HepG2 (cell line): ENCODE measurements around the gene ACP7.

ENCODE experiments used
- ARID2 ChIP-seq: sonication (generic); formaldehyde crosslinking; IDR thresholded peaks from 2 replicates; pipeline ENCODE4 v1.8.1; 2022; ENCODE audit warnings: mild to moderate bottlenecking, missing genetic modification reagents, borderline replicate concordance
- DPF2 ChIP-seq: sonication (generic); formaldehyde crosslinking; IDR thresholded peaks from 2 replicates; pipeline ENCODE4 v1.4.0; 2020; ENCODE audit warnings: mild to moderate bottlenecking, low read depth, missing genetic modification reagents, borderline replicate concordance
- KDM5A ChIP-seq: fragments of 200-600 bp; sonication (generic); IDR thresholded peaks from 2 replicates; pipeline ENCODE4 v1.7.0; 2018; ENCODE audit warnings: antibody characterized with exemption, mild to moderate bottlenecking, low read length, borderline replicate concordance
- NFE2L1 ChIP-seq: sonication (generic); formaldehyde crosslinking; IDR thresholded peaks from 2 replicates; pipeline ENCODE4 v1.4.0; 2020; ENCODE audit warnings: missing genetic modification reagents, mild to moderate bottlenecking, borderline replicate concordance
- NFIB ChIP-seq: sonication (generic); formaldehyde crosslinking; IDR thresholded peaks from 2 replicates; pipeline ENCODE4 v1.9.0; 2021; ENCODE audit warnings: missing genetic modification reagents, mild to moderate bottlenecking, borderline replicate concordance
- PRDM4 ChIP-seq: sonication (generic); formaldehyde crosslinking; IDR thresholded peaks from 2 replicates; pipeline ENCODE4 v1.9.0; 2021; ENCODE audit warnings: missing genetic modification reagents, borderline replicate concordance
- UBTF ChIP-seq: sonication (generic); formaldehyde crosslinking; IDR thresholded peaks from 2 replicates; pipeline ENCODE4 v1.4.0; 2020; ENCODE audit warnings: mild to moderate bottlenecking, missing genetic modification reagents
- ZBTB10 ChIP-seq: sonication (generic); formaldehyde crosslinking; IDR thresholded peaks from 2 replicates; pipeline ENCODE4 v1.4.0; 2020; ENCODE audit warnings: missing genetic modification reagents, borderline replicate concordance
- ZNF446 ChIP-seq: sonication (generic); formaldehyde crosslinking; IDR thresholded peaks from 2 replicates; pipeline ENCODE4 v1.5.0; 2020; ENCODE audit warnings: mild to moderate bottlenecking, missing genetic modification reagents
- ZSCAN21 ChIP-seq: sonication (generic); formaldehyde crosslinking; IDR thresholded peaks from 2 replicates; pipeline ENCODE4 v1.8.0; 2022; ENCODE audit warnings: mild to moderate bottlenecking, missing genetic modification reagents, moderate library complexity, borderline replicate concordance
- TF ChIP-seq, protein P1 (sequence below): sonication (generic); formaldehyde crosslinking; conservative IDR thresholded peaks from 2 replicates; pipeline ENCODE4 v1.4.0; 2020; ENCODE audit warnings: missing genetic modification reagents
- TF ChIP-seq, protein P2 (sequence below): sonication (generic); formaldehyde crosslinking; IDR thresholded peaks from 2 replicates; pipeline ENCODE4 v1.5.0; 2020; ENCODE audit warnings: mild to moderate bottlenecking, missing genetic modification reagents, moderate library complexity
- TF ChIP-seq, protein P3 (sequence below): sonication (generic); formaldehyde crosslinking; IDR thresholded peaks from 2 replicates; pipeline ENCODE4 v1.4.0; 2020; ENCODE audit warnings: missing genetic modification reagents, low read depth, mild to moderate bottlenecking, borderline replicate concordance

- TF ChIP-seq NFIB (CRISPR knock-in tag): no peak
- TF ChIP-seq, protein P1, sequence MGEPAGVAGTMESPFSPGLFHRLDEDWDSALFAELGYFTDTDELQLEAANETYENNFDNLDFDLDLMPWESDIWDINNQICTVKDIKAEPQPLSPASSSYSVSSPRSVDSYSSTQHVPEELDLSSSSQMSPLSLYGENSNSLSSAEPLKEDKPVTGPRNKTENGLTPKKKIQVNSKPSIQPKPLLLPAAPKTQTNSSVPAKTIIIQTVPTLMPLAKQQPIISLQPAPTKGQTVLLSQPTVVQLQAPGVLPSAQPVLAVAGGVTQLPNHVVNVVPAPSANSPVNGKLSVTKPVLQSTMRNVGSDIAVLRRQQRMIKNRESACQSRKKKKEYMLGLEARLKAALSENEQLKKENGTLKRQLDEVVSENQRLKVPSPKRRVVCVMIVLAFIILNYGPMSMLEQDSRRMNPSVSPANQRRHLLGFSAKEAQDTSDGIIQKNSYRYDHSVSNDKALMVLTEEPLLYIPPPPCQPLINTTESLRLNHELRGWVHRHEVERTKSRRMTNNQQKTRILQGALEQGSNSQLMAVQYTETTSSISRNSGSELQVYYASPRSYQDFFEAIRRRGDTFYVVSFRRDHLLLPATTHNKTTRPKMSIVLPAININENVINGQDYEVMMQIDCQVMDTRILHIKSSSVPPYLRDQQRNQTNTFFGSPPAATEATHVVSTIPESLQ (CRISPR knock-in tag): no peak
- TF ChIP-seq, protein P2, sequence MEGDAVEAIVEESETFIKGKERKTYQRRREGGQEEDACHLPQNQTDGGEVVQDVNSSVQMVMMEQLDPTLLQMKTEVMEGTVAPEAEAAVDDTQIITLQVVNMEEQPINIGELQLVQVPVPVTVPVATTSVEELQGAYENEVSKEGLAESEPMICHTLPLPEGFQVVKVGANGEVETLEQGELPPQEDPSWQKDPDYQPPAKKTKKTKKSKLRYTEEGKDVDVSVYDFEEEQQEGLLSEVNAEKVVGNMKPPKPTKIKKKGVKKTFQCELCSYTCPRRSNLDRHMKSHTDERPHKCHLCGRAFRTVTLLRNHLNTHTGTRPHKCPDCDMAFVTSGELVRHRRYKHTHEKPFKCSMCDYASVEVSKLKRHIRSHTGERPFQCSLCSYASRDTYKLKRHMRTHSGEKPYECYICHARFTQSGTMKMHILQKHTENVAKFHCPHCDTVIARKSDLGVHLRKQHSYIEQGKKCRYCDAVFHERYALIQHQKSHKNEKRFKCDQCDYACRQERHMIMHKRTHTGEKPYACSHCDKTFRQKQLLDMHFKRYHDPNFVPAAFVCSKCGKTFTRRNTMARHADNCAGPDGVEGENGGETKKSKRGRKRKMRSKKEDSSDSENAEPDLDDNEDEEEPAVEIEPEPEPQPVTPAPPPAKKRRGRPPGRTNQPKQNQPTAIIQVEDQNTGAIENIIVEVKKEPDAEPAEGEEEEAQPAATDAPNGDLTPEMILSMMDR (CRISPR knock-in tag): no peak
- no peak for TF ChIP-seq NFE2L1
- TF ChIP-seq ZBTB10 (CRISPR knock-in tag): no peak
- TF ChIP-seq UBTF (CRISPR knock-in tag): no peak
- TF ChIP-seq ZSCAN21: no peak
- TF ChIP-seq KDM5A: no peak
- no peak for TF ChIP-seq PRDM4
- TF ChIP-seq, protein P3, sequence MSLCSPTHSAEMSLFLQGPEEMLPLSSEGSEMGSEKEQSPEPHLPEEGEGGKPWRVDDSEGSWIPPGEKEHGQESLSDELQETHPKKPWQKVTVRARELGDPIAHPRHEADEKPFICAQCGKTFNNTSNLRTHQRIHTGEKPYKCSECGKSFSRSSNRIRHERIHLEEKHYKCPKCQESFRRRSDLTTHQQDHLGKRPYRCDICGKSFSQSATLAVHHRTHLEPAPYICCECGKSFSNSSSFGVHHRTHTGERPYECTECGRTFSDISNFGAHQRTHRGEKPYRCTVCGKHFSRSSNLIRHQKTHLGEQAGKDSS: no peak
- no peak for TF ChIP-seq ZNF446 (CRISPR knock-in tag)
- no peak for TF ChIP-seq ARID2 (CRISPR knock-in tag)
- TF ChIP-seq DPF2 (CRISPR knock-in tag): no peak
These were observed 46.4 kb downstream of the ACP7 start for GRCh38 chr19:39130337-39131254.
